Motor neuron (in vitro differentiated cells): ENCODE measurements around the gene TMED6. TPM values are rescaled to one million over a fixed set of nuclear protein-coding genes. Genes with fewer than 3 reads are reported as not detected.
A peak's percentile ranks its signal among the peaks of the same experiment; 100 is the strongest.

ENCODE experiments used
- ATAC-seq, 8 experiments: fragments of 200-7000 bp; cut with Tn5 transposase; replicated peaks in 6 of 8; 2 replicates each; pipeline ENCODE4 v1.8.0; 2021; ENCODE audit warnings: mild to moderate bottlenecking in 8 of 8, moderate library complexity in 8 of 8
- H3K27ac ChIP-seq, 2 donors: fragments of 250-450 bp; sonication (Bioruptor Pico); 2 replicates each; pipeline ENCODE4 v1.9.0; 2021; ENCODE audit warnings: antibody characterized with exemption in 2 of 2, mild to moderate bottlenecking in 2 of 2, moderate library complexity in 1 of 2
- H3K4me1 ChIP-seq, 2 donors: fragments of 250-450 bp; sonication (Bioruptor Pico); replicated peaks in 1 of 2; 2 replicates each; pipeline ENCODE4 v1.6.1; 2021; ENCODE audit warnings: antibody characterized with exemption in 2 of 2, mild to moderate bottlenecking in 2 of 2, moderate library complexity in 1 of 2
- H3K4me3 ChIP-seq, 5 donors: fragments of 250-450 bp; sonication (Bioruptor Pico); 2 replicates each; pipeline ENCODE4 v1.9.0; 2021; ENCODE audit warnings: antibody characterized with exemption in 5 of 5, mild to moderate bottlenecking in 5 of 5, moderate library complexity in 4 of 5
- WGBS, 10 experiments: fragments of 450-650 bp; shearing (Covaris generic); methylation state at CpG; one replicate each; pipeline ENCODE4 v1.0.0; 2022; 5-methylcytosine and 5-hydroxymethylcytosine counted together
- in situ Hi-C, 9 experiments: fragments of 400-800 bp; cut with MboI; loops; one replicate each; pipeline ENCODE4 v1.15.0; 2021; ENCODE audit warnings: low sequenced_read_pairs in 9 of 9, low pct_unique_long_range_greater_than_20kb in 2 of 9; ENCODE audit not compliant: unreplicated experiment in 9 of 9
- total RNA-seq, 8 experiments: library from RNA; unstranded; fragments of 300-600 nt; gene quantifications; 2 replicates each; pipeline versions ENCODE4 v1.2.3 to v1.2.4, GENCODE V29; 2022

The TMED6 gene
- total RNA-seq, 8 experiments from 2014 or later: 0.33 to 3.8 (median 0.79) TPM

DNA sequence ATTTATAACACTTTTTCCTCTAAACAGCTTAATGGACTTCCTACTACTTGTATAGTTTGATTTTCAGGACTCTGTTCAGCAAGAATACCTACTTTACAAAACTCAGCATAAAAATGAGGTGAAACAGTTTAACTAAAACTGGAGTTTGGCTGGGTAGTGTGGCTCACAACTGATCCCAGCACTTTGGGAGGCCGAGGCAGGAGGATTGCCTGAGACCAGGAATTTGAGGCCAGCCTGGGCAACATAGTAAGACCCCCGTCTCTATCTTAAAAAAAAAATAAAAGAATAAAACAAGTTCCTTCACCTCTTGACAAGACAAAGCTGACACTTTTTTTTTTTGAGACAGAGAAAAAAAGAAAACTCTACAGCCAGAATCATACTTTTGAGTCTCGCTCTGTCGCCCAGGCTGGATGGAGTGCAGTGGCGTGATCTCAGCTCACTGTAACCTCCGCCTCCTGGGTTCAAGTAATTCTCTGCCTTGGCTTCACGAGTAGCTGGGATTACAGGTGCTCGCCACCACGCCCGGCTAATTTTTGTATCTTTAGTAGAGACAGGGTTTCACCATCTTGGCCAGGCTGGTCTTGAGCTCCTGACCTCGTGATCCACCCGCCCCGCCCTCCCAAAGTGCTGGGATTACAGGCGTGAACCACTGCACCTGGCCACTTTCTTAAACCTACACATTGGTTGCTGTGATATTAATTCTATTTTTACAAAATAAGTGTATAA lies 23.8 kb downstream of the TMED6 start:
- ATAC-seq: no peak
- H3K4me3 ChIP-seq: peak overlapping the region in 2 of 5 donors; percentile 83 to 93
- WGBS, 10 experiments: 50 to 100% (median 100%) methylated on average over 1 to 7 of the region's 14 CpGs; no CpG with 5 or more reads in 3 of the 10 experiments
- peaks cover 27 to 39% of the 10 kb centered on the region in 2 donors for H3K4me1 ChIP-seq
- no peak overlapping the region for H3K27ac ChIP-seq
- in situ Hi-C loops: no loop called here

DNA sequence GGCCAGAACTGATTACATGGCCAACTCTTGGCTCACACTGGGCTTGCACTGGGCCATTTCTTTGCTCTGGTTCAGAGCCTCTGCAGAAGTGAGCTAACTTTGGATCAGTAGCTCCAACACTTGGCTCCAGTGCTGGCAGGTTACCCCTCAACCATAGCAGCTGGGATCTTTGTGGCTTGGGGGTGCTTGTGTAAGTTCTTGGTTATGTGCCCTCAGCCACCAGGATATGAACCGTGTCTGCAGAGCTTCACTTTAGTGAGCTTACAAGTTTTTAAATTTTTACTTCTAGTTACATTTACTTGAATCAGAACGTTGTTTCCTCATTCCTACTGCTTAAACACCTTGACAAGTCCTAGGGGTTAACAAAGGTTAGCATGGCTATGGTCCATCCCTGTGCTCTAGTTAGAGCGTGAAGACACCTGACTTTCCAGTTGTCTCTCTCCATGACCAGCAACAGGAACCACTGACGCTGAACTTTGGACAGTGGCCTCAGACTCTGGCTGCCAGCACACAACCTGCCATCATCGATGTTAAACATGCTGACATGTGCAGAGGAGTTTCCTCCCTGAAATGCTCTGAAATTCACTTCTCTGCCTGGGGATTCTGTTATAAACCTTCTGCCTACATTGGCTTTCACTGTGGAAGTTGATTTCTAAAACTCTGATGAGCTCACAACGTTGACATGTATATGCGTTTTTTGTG lies 25.3 kb downstream of the TMED6 start:
- no peak overlapping the region for H3K27ac ChIP-seq

DNA sequence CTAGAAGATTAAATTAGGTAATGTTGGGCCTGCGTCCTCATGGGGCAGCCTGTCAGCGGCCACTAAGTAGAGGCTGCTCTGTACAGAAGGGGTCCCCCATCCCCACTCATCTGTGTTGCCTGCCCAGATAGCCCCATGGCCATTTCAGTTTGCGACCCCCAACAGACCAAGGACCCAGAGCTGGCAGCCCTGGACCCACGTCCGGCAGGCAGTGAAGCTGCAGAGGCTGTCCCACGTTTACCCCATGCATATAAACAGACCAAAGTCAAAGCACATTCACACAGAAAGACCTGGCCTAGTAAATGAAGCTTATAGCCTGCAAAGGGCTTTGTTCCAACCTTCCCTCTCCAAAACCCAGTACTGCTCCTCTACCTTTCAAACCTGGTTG lies 25.8 kb downstream of the TMED6 start:
- in situ Hi-C loops: no loop called here
- Histone ChIP-seq H3K27ac (no peak overlapping the region), H3K4me3 (no peak overlapping the region), H3K4me1 (peaks cover 21 to 35% of the 10 kb centered on the region in 2 donors)
- ATAC-seq: no peak
- WGBS, 10 experiments: 60 to 100% (median 98%) methylated on average over 1 to 3 of the region's 6 CpGs; no CpG with 5 or more reads in 4 of the 10 experiments

More for the DNA sequence above, 25.3 kb downstream of the TMED6 start:
- H3K4me3 ChIP-seq: no peak overlapping the region
- no peak for ATAC-seq
- H3K4me1 ChIP-seq: peaks cover 25 to 39% of the 10 kb centered on the region in 2 donors
- in situ Hi-C loops: no loop called here
- WGBS, 10 experiments: 50 to 90% (median 81%) methylated on average over 1 to 7 of the region's 7 CpGs; no CpG with 5 or more reads in 1 of the 10 experiments

DNA sequence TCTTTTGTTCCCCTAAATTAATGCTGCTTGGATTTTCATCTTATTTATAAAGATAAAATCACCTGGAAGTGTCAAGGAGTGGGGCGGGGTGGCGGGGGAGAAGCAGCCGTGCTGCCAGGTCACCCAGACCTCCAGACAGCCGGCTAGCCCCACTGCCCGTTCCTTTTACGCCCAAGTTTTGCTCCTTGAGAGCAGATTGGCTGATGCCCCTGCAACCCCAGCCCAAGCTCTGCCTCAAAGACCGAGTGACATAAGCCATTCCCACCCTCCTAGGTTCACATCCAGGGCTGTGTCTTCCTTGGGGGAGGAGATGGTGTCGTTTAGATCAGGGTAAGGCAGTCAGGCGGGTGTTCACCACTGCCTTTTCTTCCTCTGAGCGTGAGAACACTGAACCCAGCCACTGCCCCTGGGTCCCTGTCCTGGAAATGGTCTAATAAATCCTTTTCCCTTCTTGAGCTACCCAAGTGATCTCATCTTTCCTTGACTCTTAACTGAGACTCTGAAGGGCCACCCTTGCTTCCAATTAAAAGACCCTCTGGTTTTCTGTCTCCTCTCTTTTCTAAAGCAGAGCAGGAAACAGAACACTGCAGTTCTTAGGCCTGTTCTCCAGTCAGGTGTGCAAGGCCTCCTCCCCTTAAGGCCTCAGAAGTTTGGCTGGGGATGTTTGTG lies 26.9 kb downstream of the TMED6 start:
- Histone ChIP-seq H3K4me1 (peaks cover 21 to 35% of the 10 kb centered on the region in 2 donors), H3K4me3 (no peak overlapping the region), H3K27ac (no peak overlapping the region)
- in situ Hi-C loops: no loop called here
- peak in 1 of 8 experiments; percentile 2 for ATAC-seq
- 40 to 100% (median 80%) methylated on average over 1 to 5 of the region's 10 CpGs; no CpG with 5 or more reads in 3 of the 10 experiments for WGBS, 10 experiments

DNA sequence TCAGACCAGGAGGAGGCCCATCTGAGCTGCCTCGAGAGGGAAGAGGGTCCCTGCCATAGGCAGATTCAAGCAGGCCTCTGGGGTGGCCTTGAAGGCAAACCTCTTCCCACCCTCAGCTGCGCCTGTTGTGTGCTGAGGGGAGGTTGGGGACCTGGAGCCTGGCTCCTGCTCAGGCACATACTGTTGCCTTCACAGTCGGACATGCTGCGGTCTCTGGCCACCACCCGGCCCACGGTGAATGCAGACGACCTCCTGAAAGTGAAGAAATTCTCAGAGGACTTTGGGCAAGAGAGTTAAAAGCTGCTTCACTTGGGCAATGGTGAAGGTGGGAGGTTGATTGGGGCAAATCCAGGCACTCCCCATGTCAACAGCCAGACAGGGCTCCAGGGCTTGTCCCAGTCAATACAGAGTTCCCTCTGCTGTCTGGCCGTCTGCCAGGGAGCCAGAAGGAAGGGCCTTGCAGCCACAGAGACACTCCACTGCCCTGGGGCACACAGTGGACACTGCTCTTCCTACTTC lies 27.5 kb downstream of the TMED6 start:
- H3K27ac ChIP-seq: no peak overlapping the region
- 70 to 92% (median 78%) methylated on average over 1 to 5 of the region's 8 CpGs; no CpG with 5 or more reads in 4 of the 10 experiments for WGBS, 10 experiments
- in situ Hi-C loops: no loop called here
- peak; percentile 12 to 53 (median 42) for ATAC-seq
- no peak overlapping the region for H3K4me3 ChIP-seq
- peaks cover 18 to 31% of the 10 kb centered on the region in 2 donors for H3K4me1 ChIP-seq

- in situ Hi-C loops: no loop called here
- no peak for ATAC-seq
- H3K4me1 ChIP-seq: peaks cover 11 to 24% of the 10 kb centered on the region in 2 donors
- no peak overlapping the region for H3K27ac ChIP-seq
- WGBS, 10 experiments: 81 to 100% (median 100%) methylated on average over 1 to 11 of the region's 14 CpGs; no CpG with 5 or more reads in 5 of the 10 experiments
- H3K4me3 ChIP-seq: no peak overlapping the region
Observed at GRCh38 chr16:69323415-69323814, 28.2 kb downstream of the TMED6 start.

DNA sequence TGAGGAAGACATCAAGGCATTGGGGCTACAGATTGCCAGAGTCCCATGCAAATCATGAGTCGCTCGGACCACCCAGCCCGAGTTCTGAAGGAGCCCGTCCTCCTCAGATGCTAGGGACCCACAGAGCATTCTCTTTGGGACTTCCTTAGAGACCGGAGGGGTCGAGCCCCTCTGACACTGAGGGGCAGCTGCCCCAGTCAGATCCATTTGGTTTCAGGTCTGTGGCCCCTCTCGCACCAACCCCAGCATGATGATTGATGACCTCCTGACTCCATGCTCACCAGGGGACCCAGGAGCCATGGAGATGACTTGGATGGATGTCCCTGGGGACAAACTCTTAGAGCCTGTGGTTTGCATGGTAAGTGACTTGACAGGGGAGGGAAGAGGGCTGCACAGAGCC lies 29.2 kb downstream of the TMED6 start:
- Histone ChIP-seq H3K4me1 (peaks cover 3 to 13% of the 10 kb centered on the region in 2 donors), H3K27ac (no peak overlapping the region), H3K4me3 (no peak overlapping the region)
- ATAC-seq: no peak
- WGBS, 10 experiments: 90 to 100% (median 96%) methylated on average over 2 to 5 of the region's 7 CpGs; no CpG with 5 or more reads in 7 of the 10 experiments
- in situ Hi-C loops: no loop called here

GRCh38 chr16:69321080-69321479 lies 30.5 kb downstream of the TMED6 start:
- 87 to 100% (median 92%) methylated on average over 2 to 11 of the region's 22 CpGs; no CpG with 5 or more reads in 4 of the 10 experiments for WGBS, 10 experiments
- ATAC-seq: no peak
- in situ Hi-C loops: no loop called here
- Histone ChIP-seq H3K4me1 (peaks cover 0 to under 1% of the 10 kb centered on the region in 2 donors), H3K4me3 (no peak overlapping the region), H3K27ac (no peak overlapping the region)

- H3K4me3 ChIP-seq: no peak overlapping the region
- in situ Hi-C loops: no loop called here
- no peak for ATAC-seq
- WGBS, 10 experiments: 20 to 100% (median 68%) methylated on average over 1 to 3 of the region's 13 CpGs; no CpG with 5 or more reads in 3 of the 10 experiments
- H3K4me1 ChIP-seq: no peaks in the 10 kb centered on the region
- H3K27ac ChIP-seq: no peak overlapping the region
Observed at GRCh38 chr16:69320740-69321073, 30.9 kb downstream of the TMED6 start.

DNA sequence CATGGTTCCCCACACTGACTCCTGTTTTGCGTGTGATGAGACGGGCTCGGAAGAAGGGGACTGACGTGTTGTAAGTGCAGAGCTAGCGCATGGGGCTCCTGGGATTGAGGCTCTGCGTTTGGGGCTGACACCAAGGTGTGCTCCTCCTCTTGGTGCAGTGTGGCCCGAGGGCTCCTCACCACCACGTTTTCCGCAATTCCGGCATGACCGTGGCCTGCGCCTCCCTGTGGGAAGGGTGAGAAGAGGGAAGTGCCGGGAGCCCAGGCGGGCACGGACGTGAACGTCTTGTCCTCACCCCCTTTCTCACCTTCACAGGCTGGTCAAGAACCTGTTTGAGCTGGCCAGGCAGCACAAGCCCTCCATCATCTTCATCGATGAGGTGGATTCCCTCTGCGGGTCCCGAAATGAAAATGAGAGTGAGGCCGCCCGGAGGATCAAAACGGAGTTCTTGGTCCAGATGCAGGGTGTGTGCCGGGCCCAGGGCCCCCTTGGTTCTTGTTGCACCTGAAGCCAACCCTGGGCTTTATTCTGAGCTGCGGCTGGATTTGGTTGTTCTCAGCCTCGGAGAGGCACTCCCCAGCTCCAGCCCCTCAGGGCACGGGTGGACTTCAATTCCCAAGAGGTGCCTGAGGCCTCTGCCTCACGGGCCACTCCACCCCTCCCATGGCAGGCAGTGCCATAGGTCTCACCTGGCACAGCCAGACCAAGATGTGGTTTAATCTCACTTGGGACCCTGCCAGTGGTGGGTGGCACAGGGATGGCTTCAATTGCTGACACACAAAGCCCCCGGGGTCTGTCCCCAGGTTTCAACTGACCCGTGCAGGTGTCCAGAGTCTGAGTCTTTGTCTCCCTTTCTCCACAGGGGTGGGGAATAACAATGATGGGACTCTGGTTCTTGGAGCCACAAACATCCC lies 31.5 kb downstream of the TMED6 start:
- Histone ChIP-seq H3K27ac (no peak overlapping the region), H3K4me3 (no peak overlapping the region), H3K4me1 (no peaks in the 10 kb centered on the region)
- in situ Hi-C loops: no loop called here
- no peak for ATAC-seq
- WGBS, 10 experiments: 84 to 100% (median 92%) methylated on average over 2 to 13 of the region's 30 CpGs; no CpG with 5 or more reads in 4 of the 10 experiments

- Histone ChIP-seq H3K27ac (no peak overlapping the region), H3K4me3 (no peak overlapping the region), H3K4me1 (no peaks in the 10 kb centered on the region)
- no peak for ATAC-seq
- in situ Hi-C loops: no loop called here
- WGBS, 10 experiments: 69 to 100% (median 92%) methylated on average over 2 to 7 of the region's 9 CpGs; no CpG with 5 or more reads in 4 of the 10 experiments
Observed at GRCh38 chr16:69319381-69319780, 32.2 kb downstream of the TMED6 start.

GRCh38 chr16:69318911-69319289 lies 32.7 kb downstream of the TMED6 start:
- H3K27ac ChIP-seq: no peak overlapping the region
- in situ Hi-C loops: no loop called here

More at GRCh38 chr16:69318911-69319289, 32.7 kb downstream of the TMED6 start:
- ATAC-seq: no peak
- no peaks in the 10 kb centered on the region for H3K4me1 ChIP-seq
- H3K4me3 ChIP-seq: no peak overlapping the region
- 80 to 84% methylated on average over 2 to 5 of the region's 10 CpGs; no CpG with 5 or more reads in 8 of the 10 experiments for WGBS, 10 experiments
